Suprapubic skin (tissue), 4 donors: Measurements from ENCODE around the gene ITPK1. TPM values are rescaled to one million over a fixed set of nuclear protein-coding genes. Genes with fewer than 3 reads are reported as not detected.

Experiments used
- DNase-seq, 2 donors: peaks; one replicate each; pipeline ENCODE4 v3.0.0-alpha.2; 2019; ENCODE audit warnings: low spot score in 2 of 2
- H3K27ac ChIP-seq: fragments of 200-600 bp; sonication (generic); one replicate; pipeline ENCODE4 v1.5.1; 2019
- H3K27me3 ChIP-seq: fragments of 200-600 bp; sonication (generic); one replicate; pipeline ENCODE4 v1.5.1; 2019
- H3K36me3 ChIP-seq: fragments of 200-600 bp; sonication (generic); one replicate; pipeline ENCODE4 v1.5.1; 2019
- H3K4me1 ChIP-seq: fragments of 200-600 bp; sonication (generic); one replicate; pipeline ENCODE4 v1.5.1; 2019
- H3K4me3 ChIP-seq: fragments of 200-600 bp; sonication (generic); one replicate; pipeline ENCODE4 v1.5.1; 2019; ENCODE audit warnings: mild to moderate bottlenecking
- H3K9me3 ChIP-seq: fragments of 200-600 bp; sonication (generic); one replicate; pipeline ENCODE4 v1.5.1; 2019
- CTCF ChIP-seq, 2 donors: fragments of 200-600 bp in 1 of 2; fragments of 450-650 bp in 1 of 2; sonication (generic) in 1 of 2; IDR thresholded peaks; one replicate each; pipeline ENCODE4 v1.5.1; 2016 to 2019; ENCODE audit warnings: antibody characterized with exemption in 2 of 2, mild to moderate bottlenecking in 1 of 2, moderate library complexity in 1 of 2
- EP300 ChIP-seq: sonication (generic); formaldehyde crosslinking; IDR thresholded peaks from one replicate; pipeline ENCODE4 v1.6.1; 2017; ENCODE audit warnings: antibody characterized with exemption
- POLR2A ChIP-seq, 2 donors: fragments of 450-650 bp; IDR thresholded peaks; one replicate each; pipeline ENCODE4 v1.6.1; 2017; ENCODE audit warnings: antibody characterized with exemption in 2 of 2, mild to moderate bottlenecking in 2 of 2, moderate library complexity in 2 of 2
- POLR2AphosphoS5 ChIP-seq, 3 donors: sonication (generic); formaldehyde crosslinking; IDR thresholded peaks; one replicate each; pipeline ENCODE4 v1.6.1; 2017; ENCODE audit warnings: antibody characterized with exemption in 3 of 3
- WGBS: methylation state at CpG from one replicate; pipeline ENCODE4 v1.1.5; 2018; 5-methylcytosine and 5-hydroxymethylcytosine counted together
- total RNA-seq, 4 donors: library from RNA; depleted of rRNA; stranded (reverse); fragments of >200 nt; gene quantifications; one replicate each; pipeline ENCODE4 v1.1.0, GENCODE V29; 2016

The ITPK1 gene
- total RNA-seq, 4 donors from 2014 or later: 29.9 to 33.6 (median 32.2) TPM

- 90% methylated on average over 13 of the region's 13 CpGs for WGBS
- TF ChIP-seq POLR2A (IDR thresholded peaks at IDR 0.05) (no peak), CTCF (IDR thresholded peaks at IDR 0.05) (no peak), EP300 (no peak), POLR2AphosphoS5 (IDR thresholded peaks at IDR 0.05) (no peak)
- Histone ChIP-seq H3K27me3 (no peaks in the 10 kb centered on the region), H3K4me1 (peaks cover 23% of the 10 kb centered on the region), H3K4me3 (no peak overlapping the region), H3K36me3 (no peaks in the 10 kb centered on the region), H3K27ac (no peak overlapping the region), H3K9me3 (no peaks in the 10 kb centered on the region)
- no peak for DNase-seq
Observed at GRCh38 chr14:93095742-93096510, 19.8 kb downstream of the ITPK1 start.

DNA sequence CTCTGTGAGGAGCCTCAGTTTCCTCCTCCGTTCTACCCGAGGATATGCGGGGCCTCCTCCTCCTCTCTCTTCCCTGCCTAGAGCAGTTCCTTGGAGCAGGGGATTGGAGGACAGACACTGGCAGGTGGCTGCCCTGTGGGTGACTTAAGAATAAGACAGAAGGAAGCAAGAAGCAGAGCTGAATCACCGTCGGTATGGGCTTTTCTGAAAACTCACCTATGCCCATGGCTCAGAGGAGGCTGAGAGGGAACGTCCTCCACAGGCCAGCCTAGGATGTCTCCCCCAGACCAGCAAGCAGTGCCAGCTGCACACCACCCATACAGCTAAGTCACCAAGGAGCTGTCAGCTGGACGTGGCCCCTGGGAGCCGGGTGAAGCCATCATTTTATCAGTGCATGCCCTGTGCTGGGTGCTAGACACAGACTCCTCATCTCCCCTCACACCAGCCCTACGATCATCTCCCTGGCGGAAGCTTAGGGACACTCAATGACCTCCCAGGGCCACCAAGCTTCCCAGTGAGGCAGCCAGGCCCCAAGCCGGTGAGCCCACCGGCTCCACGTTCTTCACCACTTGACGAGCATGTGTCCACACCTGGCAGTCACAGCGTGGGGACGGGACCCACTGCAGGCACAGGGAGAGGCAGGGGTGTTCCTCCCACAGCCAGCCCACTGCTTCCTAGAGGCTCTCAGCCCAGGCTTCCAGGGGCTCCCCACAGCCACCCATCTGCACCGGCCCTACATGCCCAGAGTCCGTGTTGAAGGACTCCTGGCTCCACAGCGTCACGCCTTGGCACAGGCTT, 21.4 kb downstream of the ITPK1 start:
- Histone ChIP-seq H3K27me3 (no peaks in the 10 kb centered on the region), H3K4me3 (no peak overlapping the region), H3K4me1 (peaks cover 39% of the 10 kb centered on the region), H3K36me3 (no peaks in the 10 kb centered on the region), H3K9me3 (no peaks in the 10 kb centered on the region), H3K27ac (no peak overlapping the region)
- WGBS: 83% methylated on average over 10 of the region's 20 CpGs
- TF ChIP-seq EP300 (no peak), POLR2A (IDR thresholded peaks at IDR 0.05) (no peak), CTCF (IDR thresholded peaks at IDR 0.05) (no peak), POLR2AphosphoS5 (IDR thresholded peaks at IDR 0.05) (no peak)
- DNase-seq: no peak

DNA sequence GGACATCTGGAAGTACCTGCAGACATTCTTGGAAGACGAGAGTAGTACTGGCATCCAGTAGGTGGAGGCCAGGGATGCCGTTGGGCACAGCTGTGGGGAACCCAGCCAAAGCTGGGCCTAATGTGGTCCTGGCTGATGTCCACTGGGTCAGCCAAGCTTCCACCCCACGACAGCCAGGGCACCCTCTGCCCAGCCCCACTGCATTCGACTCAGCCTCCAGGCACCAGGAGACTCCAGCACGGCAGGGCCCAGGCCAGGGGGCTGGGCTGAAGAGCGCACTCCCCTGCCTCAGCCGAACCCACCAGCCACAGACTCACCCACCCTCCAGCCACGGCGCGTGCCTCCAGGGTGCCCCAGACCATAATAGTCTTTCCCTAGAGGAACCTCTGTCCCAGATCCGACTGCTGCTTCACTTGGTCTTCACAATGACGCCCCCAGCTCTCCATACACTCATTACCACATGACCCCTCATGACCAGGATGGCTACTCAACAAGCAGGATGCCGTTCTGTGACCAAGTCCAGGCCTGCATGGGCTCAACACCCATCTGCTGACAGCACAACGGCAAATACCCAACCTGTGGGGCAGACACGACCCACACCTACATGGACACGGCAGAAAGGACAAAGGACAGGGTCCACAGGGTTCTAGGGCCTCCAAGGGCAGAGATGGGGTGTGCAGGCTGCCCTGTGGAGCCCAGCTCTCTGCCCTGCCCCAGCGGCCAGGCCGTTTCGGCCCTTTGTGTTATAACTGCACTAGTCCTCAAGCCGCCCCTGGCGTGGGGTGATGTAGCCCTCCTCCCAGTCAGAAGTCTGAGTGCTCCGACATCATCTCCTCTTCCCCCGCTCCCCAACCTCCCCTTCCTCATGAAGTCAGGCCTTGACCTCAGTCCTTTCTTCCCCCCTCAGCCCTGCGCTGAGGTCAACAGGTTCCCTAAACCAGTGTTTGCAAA, 22.8 kb downstream of the ITPK1 start:
- no peaks in the 10 kb centered on the region for H3K9me3 ChIP-seq
- DNase-seq: no peak
- no peaks in the 10 kb centered on the region for H3K36me3 ChIP-seq
- TF ChIP-seq CTCF (IDR thresholded peaks at IDR 0.05): no peak
- no peak for TF ChIP-seq EP300
- no peak for TF ChIP-seq POLR2AphosphoS5 (IDR thresholded peaks at IDR 0.05)
- H3K4me3 ChIP-seq: no peak overlapping the region
- H3K27me3 ChIP-seq: no peaks in the 10 kb centered on the region
- H3K4me1 ChIP-seq: peaks cover 40% of the 10 kb centered on the region
- 87% methylated on average over 21 of the region's 24 CpGs for WGBS
- H3K27ac ChIP-seq: no peak overlapping the region

GRCh38 chr14:93091666-93092065, 24.1 kb downstream of the ITPK1 start:
- Histone ChIP-seq H3K36me3 (no peaks in the 10 kb centered on the region), H3K27ac (no peak overlapping the region), H3K4me3 (no peak overlapping the region), H3K27me3 (no peaks in the 10 kb centered on the region), H3K9me3 (no peaks in the 10 kb centered on the region), H3K4me1 (peaks cover 37% of the 10 kb centered on the region)
- DNase-seq: no peak
- TF ChIP-seq EP300: no peak
- no peak for TF ChIP-seq POLR2A (IDR thresholded peaks at IDR 0.05)
- TF ChIP-seq POLR2AphosphoS5 (IDR thresholded peaks at IDR 0.05): no peak
- no peak for TF ChIP-seq CTCF (IDR thresholded peaks at IDR 0.05)
- 81% methylated on average over 8 of the region's 8 CpGs for WGBS
